Measurements from ENCODE around the gene HSFX4.
"Not testable (repeated sequence)": the region's sequence is repeated elsewhere in the genome, so short reads cannot be mapped to it uniquely, and the experiment has no call there.

HSFX4 gene

DNA sequence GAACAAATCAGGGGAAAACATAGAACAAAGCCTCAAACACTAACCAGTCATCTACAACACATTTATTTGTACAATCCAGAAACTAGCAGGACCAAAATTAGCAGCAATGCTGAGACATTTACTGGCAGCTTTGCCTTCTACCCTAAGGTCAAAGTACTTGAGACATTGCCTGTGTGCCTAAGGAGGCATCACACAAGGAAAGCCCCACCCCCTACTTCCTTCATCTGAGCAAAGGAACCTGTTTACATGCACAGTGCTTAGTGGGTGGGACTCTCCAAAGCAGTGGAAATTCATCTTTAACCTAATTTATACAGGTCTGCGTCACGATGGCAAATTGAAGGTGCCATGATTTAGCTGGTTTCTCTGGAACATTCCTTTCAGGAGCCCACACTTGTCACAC is 2.8 kb downstream of the HSFX4 start:
- not testable (repeated sequence) for H3K27me3 ChIP-seq (ENCODE audit: insufficient read depth, low read length, poor library complexity); H3K4ac ChIP-seq (ENCODE audit: low read depth, low read length); H3K36me3 ChIP-seq (ENCODE audit: control insufficient read depth, insufficient read depth, low read length); H2BK15ac ChIP-seq (replicated peaks; ENCODE audit: low read depth); H3K23ac ChIP-seq (ENCODE audit: low read length); H3K79me1 ChIP-seq (ENCODE audit: low read length); H2BK5ac ChIP-seq (ENCODE audit: low read length); H3K9ac ChIP-seq (ENCODE audit: low read length); H3K4me2 ChIP-seq (ENCODE audit: low read length); H3K4me1 ChIP-seq (ENCODE audit: control insufficient read depth, low read depth, low read length); H4K8ac ChIP-seq (ENCODE audit: low read depth, low read length); H2AK5ac ChIP-seq (ENCODE audit: low read length); DNase-seq; H3K56ac ChIP-seq (ENCODE audit: low read length); H3K79me2 ChIP-seq (ENCODE audit: control insufficient read depth, insufficient read depth, low read length); H4K5ac ChIP-seq (ENCODE audit: low read length); H3K4me3 ChIP-seq (ENCODE audit: low read length); H3K18ac ChIP-seq (ENCODE audit: low read length); H2BK120ac ChIP-seq (ENCODE audit: low read depth, low read length); H3K27ac ChIP-seq (ENCODE audit: low read depth, low read length)
- WGBS (ENCODE audit: extremely low coverage, insufficient coverage, low lambda C conversion rate): no CpG with 5 or more reads among the region's 2 CpGs

DNA sequence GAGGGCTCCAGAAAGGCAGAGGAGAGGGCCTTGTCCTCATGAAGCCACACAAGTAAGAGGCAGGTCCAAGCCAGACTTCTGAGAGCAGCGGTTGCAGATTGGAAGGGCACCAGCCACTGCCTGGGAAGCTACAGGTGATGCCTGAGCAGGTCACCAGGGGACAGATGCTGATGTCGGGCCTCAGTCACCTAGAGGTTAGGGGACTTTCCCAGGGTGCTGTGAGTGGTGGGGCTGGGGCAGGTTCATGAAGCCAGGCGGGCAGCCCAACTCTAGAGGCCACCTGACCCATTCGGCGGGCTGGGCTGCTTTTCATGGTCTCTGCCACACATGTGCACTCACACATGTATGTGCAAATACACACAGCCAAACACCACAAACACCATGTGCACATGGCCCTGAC is 3.6 kb downstream of the HSFX4 start:
- H3K4me3 ChIP-seq (ENCODE audit: low read length); H2BK15ac ChIP-seq (replicated peaks; ENCODE audit: low read depth); H3K9ac ChIP-seq (ENCODE audit: low read length); H3K56ac ChIP-seq (ENCODE audit: low read length); H3K79me1 ChIP-seq (ENCODE audit: low read length); H3K4me2 ChIP-seq (ENCODE audit: low read length); H2AK5ac ChIP-seq (ENCODE audit: low read length); H2BK5ac ChIP-seq (ENCODE audit: low read length); H4K5ac ChIP-seq (ENCODE audit: low read length); H3K79me2 ChIP-seq (ENCODE audit: control insufficient read depth, insufficient read depth, low read length); H3K23ac ChIP-seq (ENCODE audit: low read length); H3K4me1 ChIP-seq (ENCODE audit: control insufficient read depth, low read depth, low read length); H2BK120ac ChIP-seq (ENCODE audit: low read depth, low read length); H3K27me3 ChIP-seq (ENCODE audit: insufficient read depth, low read length, poor library complexity); H4K8ac ChIP-seq (ENCODE audit: low read depth, low read length); H3K27ac ChIP-seq (ENCODE audit: low read depth, low read length); H3K36me3 ChIP-seq (ENCODE audit: control insufficient read depth, insufficient read depth, low read length); H3K4ac ChIP-seq (ENCODE audit: low read depth, low read length); DNase-seq; H3K18ac ChIP-seq (ENCODE audit: low read length): not testable (repeated sequence)
- WGBS (ENCODE audit: extremely low coverage, insufficient coverage, low lambda C conversion rate): no CpG with 5 or more reads among the region's 5 CpGs

DNA sequence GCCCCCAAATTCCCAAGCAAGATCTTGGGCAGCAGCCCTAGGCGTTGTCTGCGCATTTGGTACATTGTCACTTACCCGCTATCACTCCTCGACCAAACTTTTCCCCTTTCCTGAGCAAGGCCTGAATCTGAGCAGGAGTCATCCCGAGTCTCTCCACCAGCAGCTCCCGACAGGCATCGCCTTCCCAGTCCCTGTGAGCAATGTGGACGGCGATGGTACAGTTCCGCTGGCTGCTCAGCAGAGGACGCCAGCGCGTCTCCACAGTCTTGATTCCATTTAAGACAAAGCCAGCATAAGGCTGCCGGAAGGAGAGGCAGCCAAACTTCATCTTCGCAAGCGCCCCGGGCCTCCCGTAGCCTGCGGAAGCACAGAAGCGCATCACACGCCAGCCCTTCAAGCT is 4.2 kb downstream of the HSFX4 start:
- H3K4me1 ChIP-seq (ENCODE audit: control insufficient read depth, low read depth, low read length); H3K27me3 ChIP-seq (ENCODE audit: insufficient read depth, low read length, poor library complexity); H3K79me2 ChIP-seq (ENCODE audit: control insufficient read depth, insufficient read depth, low read length); H4K8ac ChIP-seq (ENCODE audit: low read depth, low read length); H2BK120ac ChIP-seq (ENCODE audit: low read depth, low read length); H3K4me2 ChIP-seq (ENCODE audit: low read length); H3K18ac ChIP-seq (ENCODE audit: low read length); H3K4me3 ChIP-seq (ENCODE audit: low read length); H3K27ac ChIP-seq (ENCODE audit: low read depth, low read length); H3K9ac ChIP-seq (ENCODE audit: low read length); H2BK5ac ChIP-seq (ENCODE audit: low read length); H3K23ac ChIP-seq (ENCODE audit: low read length); H2BK15ac ChIP-seq (replicated peaks; ENCODE audit: low read depth); H4K5ac ChIP-seq (ENCODE audit: low read length); H3K4ac ChIP-seq (ENCODE audit: low read depth, low read length); H3K36me3 ChIP-seq (ENCODE audit: control insufficient read depth, insufficient read depth, low read length); H2AK5ac ChIP-seq (ENCODE audit: low read length); H3K56ac ChIP-seq (ENCODE audit: low read length); H3K79me1 ChIP-seq (ENCODE audit: low read length): not testable (repeated sequence)
- peak; percentile 23 for DNase-seq
- no CpG with 5 or more reads among the region's 21 CpGs for WGBS (ENCODE audit: extremely low coverage, insufficient coverage, low lambda C conversion rate)

DNA sequence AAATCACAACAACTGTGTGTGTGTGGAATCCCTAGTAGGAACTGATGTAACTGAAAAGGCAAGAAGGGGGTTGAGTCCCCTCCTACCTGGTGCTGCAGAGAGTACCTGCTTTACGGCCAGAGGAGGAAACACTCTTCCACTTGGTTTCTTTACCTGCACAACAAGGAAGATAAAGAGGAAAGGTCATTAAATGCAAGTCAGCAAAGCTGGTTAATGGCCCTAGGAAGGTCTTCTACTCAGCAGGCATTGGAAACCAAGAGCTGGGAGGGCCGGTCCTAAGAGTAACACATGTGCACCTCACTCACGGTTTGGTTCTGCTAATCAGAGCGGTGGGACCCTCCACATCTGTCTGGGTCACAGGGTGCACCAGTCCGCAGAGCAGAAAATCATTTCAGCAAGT is 8.0 kb downstream of the HSFX4 start:
- H3K4me1 ChIP-seq (ENCODE audit: control insufficient read depth, low read depth, low read length); H3K18ac ChIP-seq (ENCODE audit: low read length); H3K36me3 ChIP-seq (ENCODE audit: control insufficient read depth, insufficient read depth, low read length); H2BK5ac ChIP-seq (ENCODE audit: low read length); H3K23ac ChIP-seq (ENCODE audit: low read length); H3K79me1 ChIP-seq (ENCODE audit: low read length); H2BK15ac ChIP-seq (replicated peaks; ENCODE audit: low read depth); H3K79me2 ChIP-seq (ENCODE audit: control insufficient read depth, insufficient read depth, low read length); H3K4ac ChIP-seq (ENCODE audit: low read depth, low read length); H4K8ac ChIP-seq (ENCODE audit: low read depth, low read length); H2BK120ac ChIP-seq (ENCODE audit: low read depth, low read length); DNase-seq; H2AK5ac ChIP-seq (ENCODE audit: low read length); H4K5ac ChIP-seq (ENCODE audit: low read length); H3K27me3 ChIP-seq (ENCODE audit: insufficient read depth, low read length, poor library complexity); H3K27ac ChIP-seq (ENCODE audit: low read depth, low read length): not testable (repeated sequence)
- Histone ChIP-seq H3K4me2 (ENCODE audit: low read length) (peak overlapping the region; percentile 75), H3K9ac (ENCODE audit: low read length) (peak overlapping the region; percentile 88), H3K4me3 (ENCODE audit: low read length) (peak overlapping the region; percentile 79), H3K56ac (ENCODE audit: low read length) (peak overlapping the region; percentile 91)
- no CpG with 5 or more reads among the region's 5 CpGs for whole genome bisulfite sequencing (ENCODE audit: extremely low coverage, insufficient coverage, low lambda C conversion rate)

DNA sequence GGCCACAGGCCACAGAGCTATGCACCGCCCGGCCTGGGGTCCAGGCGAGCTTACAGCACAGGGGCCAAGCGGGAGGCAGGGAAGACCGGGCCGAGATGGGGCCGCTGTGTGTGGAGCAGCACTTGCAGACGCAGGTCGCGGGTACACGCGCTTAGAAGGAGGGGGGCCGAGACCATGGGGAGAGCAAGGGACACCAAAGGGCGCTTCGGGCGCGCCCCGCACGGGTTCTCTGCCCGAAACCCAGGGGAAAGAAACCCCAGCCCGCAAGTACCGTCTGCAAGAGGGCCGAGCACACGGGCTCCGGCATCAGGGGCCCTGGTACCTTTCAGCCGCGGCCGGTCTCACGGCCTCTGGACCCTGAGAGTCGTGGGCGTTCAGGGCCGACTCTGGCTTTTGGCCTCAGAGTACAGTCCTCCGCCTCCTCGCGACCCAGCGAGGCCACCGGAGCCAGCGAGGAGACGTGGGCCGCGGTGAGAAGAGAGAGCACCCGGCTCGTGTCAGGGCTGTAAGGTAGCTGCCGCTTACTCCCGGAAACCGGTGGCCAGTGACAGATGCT is 8.6 kb downstream of the HSFX4 start:
- H3K23ac ChIP-seq (ENCODE audit: low read length): no peak overlapping the region
- peak; percentile 11 for DNase-seq
- WGBS (ENCODE audit: extremely low coverage, insufficient coverage, low lambda C conversion rate): no CpG with 5 or more reads among the region's 46 CpGs

DNA sequence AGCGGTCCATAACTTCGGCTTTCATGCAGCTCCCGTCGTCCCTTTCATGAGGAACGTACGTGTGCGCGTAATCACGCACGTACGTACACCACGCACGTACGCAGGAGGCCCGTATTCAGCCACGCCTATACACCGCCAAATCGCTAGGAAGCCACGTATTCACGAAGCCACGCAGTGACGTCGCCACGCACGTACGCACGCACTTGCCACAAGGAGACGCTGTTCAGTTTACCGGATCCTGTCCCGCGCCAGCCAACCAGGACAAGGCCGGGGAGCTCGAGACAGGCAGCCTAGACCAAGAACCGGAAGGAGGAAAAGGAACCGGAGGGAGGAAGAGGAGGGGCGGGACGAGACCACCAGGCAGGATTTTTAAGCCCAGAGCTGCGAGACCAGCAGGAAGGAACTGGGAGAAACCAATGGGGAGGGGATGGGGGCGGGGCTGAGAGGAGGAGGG is 9.1 kb downstream of the HSFX4 start, which contains the start of gene EOLA2:
EOLA2 (minus strand) TSS at position 65 of the 454 bp plus-strand sequence. CDS start 4,617 bp downstream, outside the sequence.
- H3K23ac ChIP-seq (ENCODE audit: low read length): no peak within 1 kb of the TSS
- H3K4ac ChIP-seq (ENCODE audit: low read depth, low read length): peak within 1 kb of the TSS; percentile 17
- H3K27ac ChIP-seq (ENCODE audit: low read depth, low read length): peak within 1 kb of the TSS; percentile 66
- H2BK120ac ChIP-seq (ENCODE audit: low read depth, low read length): no peak within 1 kb of the TSS
- no CpG with 5 or more reads among the region's 39 CpGs for WGBS (ENCODE audit: extremely low coverage, insufficient coverage, low lambda C conversion rate)
- H3K79me1 ChIP-seq (ENCODE audit: low read length): peaks cover 1% of the 10 kb centered on the region
- no peaks in the 10 kb centered on the region for H3K36me3 ChIP-seq (ENCODE audit: control insufficient read depth, insufficient read depth, low read length)
- no peak within 1 kb of the TSS for H4K5ac ChIP-seq (ENCODE audit: low read length)
- H3K56ac ChIP-seq (ENCODE audit: low read length): peak within 1 kb of the TSS; percentile 91
- DNase-seq: peak; percentile 99
- peak within 1 kb of the TSS; percentile 79 for H3K4me3 ChIP-seq (ENCODE audit: low read length)
- H3K27me3 ChIP-seq (ENCODE audit: insufficient read depth, low read length, poor library complexity): no peaks in the 10 kb centered on the region
- H3K4me2 ChIP-seq (ENCODE audit: low read length): peak within 1 kb of the TSS; percentile 75
- H3K79me2 ChIP-seq (ENCODE audit: control insufficient read depth, insufficient read depth, low read length): peaks cover 5% of the 10 kb centered on the region
- H2BK5ac ChIP-seq (ENCODE audit: low read length): no peak within 1 kb of the TSS
- H3K4me1 ChIP-seq (ENCODE audit: control insufficient read depth, low read depth, low read length): no peaks in the 10 kb centered on the region
- H2BK15ac ChIP-seq (replicated peaks; ENCODE audit: low read depth): no peak within 1 kb of the TSS
- H3K18ac ChIP-seq (ENCODE audit: low read length): no peak within 1 kb of the TSS
- peak within 1 kb of the TSS; percentile 88 for H3K9ac ChIP-seq (ENCODE audit: low read length)
- no peak within 1 kb of the TSS for H2AK5ac ChIP-seq (ENCODE audit: low read length)
- no peak within 1 kb of the TSS for H4K8ac ChIP-seq (ENCODE audit: low read depth, low read length)

More for the DNA sequence above, 8.6 kb downstream of the HSFX4 start:
- Histone ChIP-seq H3K27ac (ENCODE audit: low read depth, low read length) (peak overlapping the region; percentile 66), H3K56ac (ENCODE audit: low read length) (peak overlapping the region; percentile 91), H3K4me1 (ENCODE audit: control insufficient read depth, low read depth, low read length) (no peaks in the 10 kb centered on the region), H2BK120ac (ENCODE audit: low read depth, low read length) (no peak overlapping the region), H4K5ac (ENCODE audit: low read length) (no peak overlapping the region), H3K18ac (ENCODE audit: low read length) (no peak overlapping the region), H2BK15ac (replicated peaks; ENCODE audit: low read depth) (no peak overlapping the region), H3K79me1 (ENCODE audit: low read length) (peaks cover 1% of the 10 kb centered on the region), H2AK5ac (ENCODE audit: low read length) (no peak overlapping the region), H3K36me3 (ENCODE audit: control insufficient read depth, insufficient read depth, low read length) (no peaks in the 10 kb centered on the region), H3K9ac (ENCODE audit: low read length) (peak overlapping the region; percentile 88), H3K4me3 (ENCODE audit: low read length) (peak overlapping the region; percentile 79), H4K8ac (ENCODE audit: low read depth, low read length) (no peak overlapping the region), H3K79me2 (ENCODE audit: control insufficient read depth, insufficient read depth, low read length) (peaks cover 5% of the 10 kb centered on the region), H3K27me3 (ENCODE audit: insufficient read depth, low read length, poor library complexity) (no peaks in the 10 kb centered on the region), H3K4me2 (ENCODE audit: low read length) (peak overlapping the region; percentile 75), H2BK5ac (ENCODE audit: low read length) (no peak overlapping the region), H3K4ac (ENCODE audit: low read depth, low read length) (peak overlapping the region; percentile 17)

Data from mesendoderm (in vitro differentiated cells).